ENCODE measurements around the gene IPO11.
"Not testable (repeated sequence)": the region's sequence is repeated elsewhere in the genome, so short reads cannot be mapped to it uniquely, and the experiment has no call there.

IPO11 gene

GRCh38 chr5:62649476-62650113, 237.0 kb downstream of the IPO11 start:
- no peak overlapping the region for H3K27ac ChIP-seq (ENCODE audit: low read length)
- H3K36me3 ChIP-seq (ENCODE audit: control insufficient read depth in 1 of 2, insufficient read depth in 2 of 2, low read length in 2 of 2) = no peaks in the 10 kb centered on the region
- no peaks in the 10 kb centered on the region for H3K27me3 ChIP-seq (ENCODE audit: low read depth, low read length)
- H3K9me3 ChIP-seq (ENCODE audit: control insufficient read depth in 1 of 2, low read length in 2 of 2) = no peaks in the 10 kb centered on the region
- no peak overlapping the region for H3K4me3 ChIP-seq (ENCODE audit: low read depth in 1 of 2, low read length in 2 of 2)
- H3K4me1 ChIP-seq (ENCODE audit: control insufficient read depth in 1 of 2, insufficient read depth in 2 of 2, low read length in 2 of 2) = no peaks in the 10 kb centered on the region

GRCh38 chr5:62650197-62650596, 237.6 kb downstream of the IPO11 start:
- no peaks in the 10 kb centered on the region for H3K9me3 ChIP-seq (ENCODE audit: control insufficient read depth in 1 of 2, low read length in 2 of 2)
- H3K4me1 ChIP-seq (ENCODE audit: control insufficient read depth in 1 of 2, insufficient read depth in 2 of 2, low read length in 2 of 2) = no peaks in the 10 kb centered on the region
- no peak overlapping the region for H3K27ac ChIP-seq (ENCODE audit: low read length)
- H3K4me3 ChIP-seq (ENCODE audit: low read depth in 1 of 2, low read length in 2 of 2) = no peak overlapping the region
- H3K27me3 ChIP-seq (ENCODE audit: low read depth, low read length) = no peaks in the 10 kb centered on the region
- no peaks in the 10 kb centered on the region for H3K36me3 ChIP-seq (ENCODE audit: control insufficient read depth in 1 of 2, insufficient read depth in 2 of 2, low read length in 2 of 2)

- Histone ChIP-seq H3K4me3 (ENCODE audit: low read depth in 1 of 2, low read length in 2 of 2) (no peak overlapping the region), H3K36me3 (ENCODE audit: control insufficient read depth in 1 of 2, insufficient read depth in 2 of 2, low read length in 2 of 2) (no peaks in the 10 kb centered on the region), H3K9me3 (ENCODE audit: control insufficient read depth in 1 of 2, low read length in 2 of 2) (no peaks in the 10 kb centered on the region), H3K27me3 (ENCODE audit: low read depth, low read length) (no peaks in the 10 kb centered on the region), H3K4me1 (ENCODE audit: control insufficient read depth in 1 of 2, insufficient read depth in 2 of 2, low read length in 2 of 2) (no peaks in the 10 kb centered on the region), H3K27ac (ENCODE audit: low read length) (no peak overlapping the region)
Measured at GRCh38 chr5:62652225-62652624, 239.7 kb downstream of the IPO11 start.

GRCh38 chr5:62653001-62653863, 240.7 kb downstream of the IPO11 start:
- no peak overlapping the region for H3K27ac ChIP-seq (ENCODE audit: low read length)
- H3K36me3 ChIP-seq (ENCODE audit: control insufficient read depth in 1 of 2, insufficient read depth in 2 of 2, low read length in 2 of 2) = no peaks in the 10 kb centered on the region
- H3K9me3 ChIP-seq (ENCODE audit: control insufficient read depth in 1 of 2, low read length in 2 of 2) = no peaks in the 10 kb centered on the region
- H3K4me3 ChIP-seq (ENCODE audit: low read depth in 1 of 2, low read length in 2 of 2) = peak overlapping the region in 1 of 2 donors; percentile 11
- H3K4me1 ChIP-seq (ENCODE audit: control insufficient read depth in 1 of 2, insufficient read depth in 2 of 2, low read length in 2 of 2) = no peaks in the 10 kb centered on the region
- no peaks in the 10 kb centered on the region for H3K27me3 ChIP-seq (ENCODE audit: low read depth, low read length)

GRCh38 chr5:62653864-62654575, 241.5 kb downstream of the IPO11 start:
- Histone ChIP-seq H3K4me3 (ENCODE audit: low read depth in 1 of 2, low read length in 2 of 2) (peak overlapping the region in 1 of 2 donors; percentile 11), H3K36me3 (ENCODE audit: control insufficient read depth in 1 of 2, insufficient read depth in 2 of 2, low read length in 2 of 2) (no peaks in the 10 kb centered on the region), H3K9me3 (ENCODE audit: control insufficient read depth in 1 of 2, low read length in 2 of 2) (no peaks in the 10 kb centered on the region), H3K27me3 (ENCODE audit: low read depth, low read length) (no peaks in the 10 kb centered on the region), H3K27ac (ENCODE audit: low read length) (no peak overlapping the region), H3K4me1 (ENCODE audit: control insufficient read depth in 1 of 2, insufficient read depth in 2 of 2, low read length in 2 of 2) (no peaks in the 10 kb centered on the region)

GRCh38 chr5:62657772-62658171, 245.2 kb downstream of the IPO11 start:
- not testable (repeated sequence) for H3K9me3 ChIP-seq (ENCODE audit: control insufficient read depth in 1 of 2, low read length in 2 of 2); H3K27me3 ChIP-seq (ENCODE audit: low read depth, low read length); H3K4me1 ChIP-seq (ENCODE audit: control insufficient read depth in 1 of 2, insufficient read depth in 2 of 2, low read length in 2 of 2); H3K36me3 ChIP-seq (ENCODE audit: control insufficient read depth in 1 of 2, insufficient read depth in 2 of 2, low read length in 2 of 2); H3K4me3 ChIP-seq (ENCODE audit: low read depth in 1 of 2, low read length in 2 of 2); H3K27ac ChIP-seq (ENCODE audit: low read length)

- no peak overlapping the region for H3K4me3 ChIP-seq (ENCODE audit: low read depth in 1 of 2, low read length in 2 of 2)
- H3K9me3 ChIP-seq (ENCODE audit: control insufficient read depth in 1 of 2, low read length in 2 of 2) = no peaks in the 10 kb centered on the region
- H3K27ac ChIP-seq (ENCODE audit: low read length) = no peak overlapping the region
- no peaks in the 10 kb centered on the region for H3K27me3 ChIP-seq (ENCODE audit: low read depth, low read length)
- H3K4me1 ChIP-seq (ENCODE audit: control insufficient read depth in 1 of 2, insufficient read depth in 2 of 2, low read length in 2 of 2) = no peaks in the 10 kb centered on the region
- H3K36me3 ChIP-seq (ENCODE audit: control insufficient read depth in 1 of 2, insufficient read depth in 2 of 2, low read length in 2 of 2) = no peaks in the 10 kb centered on the region
Measured at GRCh38 chr5:62661126-62661525, 248.6 kb downstream of the IPO11 start.

- Histone ChIP-seq H3K4me3 (ENCODE audit: low read depth in 1 of 2, low read length in 2 of 2) (no peak overlapping the region), H3K27ac (ENCODE audit: low read length) (no peak overlapping the region), H3K4me1 (ENCODE audit: control insufficient read depth in 1 of 2, insufficient read depth in 2 of 2, low read length in 2 of 2) (no peaks in the 10 kb centered on the region), H3K27me3 (ENCODE audit: low read depth, low read length) (no peaks in the 10 kb centered on the region), H3K9me3 (ENCODE audit: control insufficient read depth in 1 of 2, low read length in 2 of 2) (no peaks in the 10 kb centered on the region), H3K36me3 (ENCODE audit: control insufficient read depth in 1 of 2, insufficient read depth in 2 of 2, low read length in 2 of 2) (no peaks in the 10 kb centered on the region)
Measured at GRCh38 chr5:62662521-62662920, 250.0 kb downstream of the IPO11 start.

- Histone ChIP-seq H3K27me3 (ENCODE audit: low read depth, low read length) (no peaks in the 10 kb centered on the region), H3K4me3 (ENCODE audit: low read depth in 1 of 2, low read length in 2 of 2) (no peak overlapping the region), H3K27ac (ENCODE audit: low read length) (no peak overlapping the region), H3K9me3 (ENCODE audit: control insufficient read depth in 1 of 2, low read length in 2 of 2) (no peaks in the 10 kb centered on the region), H3K4me1 (ENCODE audit: control insufficient read depth in 1 of 2, insufficient read depth in 2 of 2, low read length in 2 of 2) (no peaks in the 10 kb centered on the region), H3K36me3 (ENCODE audit: control insufficient read depth in 1 of 2, insufficient read depth in 2 of 2, low read length in 2 of 2) (no peaks in the 10 kb centered on the region)
Measured at GRCh38 chr5:62671479-62671878, 258.9 kb downstream of the IPO11 start.

GRCh38 chr5:62676596-62676995, 264.0 kb downstream of the IPO11 start:
- not testable (repeated sequence) for H3K4me1 ChIP-seq (ENCODE audit: control insufficient read depth in 1 of 2, insufficient read depth in 2 of 2, low read length in 2 of 2); H3K36me3 ChIP-seq (ENCODE audit: control insufficient read depth in 1 of 2, insufficient read depth in 2 of 2, low read length in 2 of 2); H3K9me3 ChIP-seq (ENCODE audit: control insufficient read depth in 1 of 2, low read length in 2 of 2); H3K27me3 ChIP-seq (ENCODE audit: low read depth, low read length); H3K27ac ChIP-seq (ENCODE audit: low read length); H3K4me3 ChIP-seq (ENCODE audit: low read depth in 1 of 2, low read length in 2 of 2)
